Coronary artery (tissue), 2 donors: ENCODE data around the gene ADORA2A.
A peak's percentile ranks its signal among the peaks of the same experiment; 100 is the strongest.

Experiments
- DNase-seq: peaks from one replicate; pipeline ENCODE4 v3.0.0-alpha.2; 2017; ENCODE audit warnings: low spot score
- H3K27ac ChIP-seq, 2 donors: fragments of 200-600 bp; sonication (generic); one replicate each; pipeline ENCODE4 v1.5.1; 2016 to 2019
- H3K4me3 ChIP-seq: fragments of 200-600 bp; sonication (generic); 2 replicates; pipeline ENCODE4 v1.5.1; 2016; ENCODE audit warnings: mild to moderate bottlenecking, moderate library complexity
- TF ChIP-seq, protein P1 (sequence below): fragments of 200-600 bp; sonication (generic); IDR thresholded peaks from one replicate; pipeline ENCODE4 v1.5.1; 2019; ENCODE audit warnings: antibody characterized with exemption

The ADORA2A gene

DNA sequence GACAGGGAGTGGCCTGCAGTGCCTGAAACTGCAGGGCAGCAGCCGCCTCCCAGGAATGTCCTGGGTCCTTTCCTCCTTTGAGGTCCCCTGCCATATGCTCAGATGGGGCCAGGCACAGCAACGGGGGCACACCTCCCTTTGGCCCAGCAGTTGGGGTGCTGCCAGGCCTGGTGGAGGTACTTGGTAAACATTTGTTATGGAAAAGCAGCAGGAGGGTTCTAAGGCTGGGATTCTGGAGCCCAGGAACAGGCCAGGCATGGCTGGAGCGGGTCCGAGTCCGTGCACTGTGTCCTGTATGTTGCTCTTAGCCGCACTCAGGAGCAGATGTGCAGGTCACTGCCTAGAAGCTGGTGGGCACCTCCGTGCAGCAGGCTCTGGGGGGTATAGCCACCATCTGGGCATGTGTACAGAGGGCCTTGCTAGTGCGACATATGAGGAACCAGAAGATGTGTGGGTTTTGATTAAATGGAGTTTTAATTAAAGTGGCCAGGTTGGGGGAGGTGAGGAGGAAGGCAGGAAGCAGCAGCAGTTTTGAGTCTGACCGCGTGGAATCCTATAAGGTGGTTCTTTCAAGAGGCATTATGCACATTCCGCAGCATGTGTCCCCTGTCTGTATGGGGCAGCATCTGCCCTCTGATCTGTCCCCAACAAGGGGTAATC lies 1.5 kb downstream of the ADORA2A start:
- H3K27ac ChIP-seq: peak overlapping the region in 1 of 2 donors; percentile 1
- TF ChIP-seq, protein P1, sequence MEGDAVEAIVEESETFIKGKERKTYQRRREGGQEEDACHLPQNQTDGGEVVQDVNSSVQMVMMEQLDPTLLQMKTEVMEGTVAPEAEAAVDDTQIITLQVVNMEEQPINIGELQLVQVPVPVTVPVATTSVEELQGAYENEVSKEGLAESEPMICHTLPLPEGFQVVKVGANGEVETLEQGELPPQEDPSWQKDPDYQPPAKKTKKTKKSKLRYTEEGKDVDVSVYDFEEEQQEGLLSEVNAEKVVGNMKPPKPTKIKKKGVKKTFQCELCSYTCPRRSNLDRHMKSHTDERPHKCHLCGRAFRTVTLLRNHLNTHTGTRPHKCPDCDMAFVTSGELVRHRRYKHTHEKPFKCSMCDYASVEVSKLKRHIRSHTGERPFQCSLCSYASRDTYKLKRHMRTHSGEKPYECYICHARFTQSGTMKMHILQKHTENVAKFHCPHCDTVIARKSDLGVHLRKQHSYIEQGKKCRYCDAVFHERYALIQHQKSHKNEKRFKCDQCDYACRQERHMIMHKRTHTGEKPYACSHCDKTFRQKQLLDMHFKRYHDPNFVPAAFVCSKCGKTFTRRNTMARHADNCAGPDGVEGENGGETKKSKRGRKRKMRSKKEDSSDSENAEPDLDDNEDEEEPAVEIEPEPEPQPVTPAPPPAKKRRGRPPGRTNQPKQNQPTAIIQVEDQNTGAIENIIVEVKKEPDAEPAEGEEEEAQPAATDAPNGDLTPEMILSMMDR: no peak
- DNase-seq: no peak
- no peak overlapping the region for H3K4me3 ChIP-seq

DNA sequence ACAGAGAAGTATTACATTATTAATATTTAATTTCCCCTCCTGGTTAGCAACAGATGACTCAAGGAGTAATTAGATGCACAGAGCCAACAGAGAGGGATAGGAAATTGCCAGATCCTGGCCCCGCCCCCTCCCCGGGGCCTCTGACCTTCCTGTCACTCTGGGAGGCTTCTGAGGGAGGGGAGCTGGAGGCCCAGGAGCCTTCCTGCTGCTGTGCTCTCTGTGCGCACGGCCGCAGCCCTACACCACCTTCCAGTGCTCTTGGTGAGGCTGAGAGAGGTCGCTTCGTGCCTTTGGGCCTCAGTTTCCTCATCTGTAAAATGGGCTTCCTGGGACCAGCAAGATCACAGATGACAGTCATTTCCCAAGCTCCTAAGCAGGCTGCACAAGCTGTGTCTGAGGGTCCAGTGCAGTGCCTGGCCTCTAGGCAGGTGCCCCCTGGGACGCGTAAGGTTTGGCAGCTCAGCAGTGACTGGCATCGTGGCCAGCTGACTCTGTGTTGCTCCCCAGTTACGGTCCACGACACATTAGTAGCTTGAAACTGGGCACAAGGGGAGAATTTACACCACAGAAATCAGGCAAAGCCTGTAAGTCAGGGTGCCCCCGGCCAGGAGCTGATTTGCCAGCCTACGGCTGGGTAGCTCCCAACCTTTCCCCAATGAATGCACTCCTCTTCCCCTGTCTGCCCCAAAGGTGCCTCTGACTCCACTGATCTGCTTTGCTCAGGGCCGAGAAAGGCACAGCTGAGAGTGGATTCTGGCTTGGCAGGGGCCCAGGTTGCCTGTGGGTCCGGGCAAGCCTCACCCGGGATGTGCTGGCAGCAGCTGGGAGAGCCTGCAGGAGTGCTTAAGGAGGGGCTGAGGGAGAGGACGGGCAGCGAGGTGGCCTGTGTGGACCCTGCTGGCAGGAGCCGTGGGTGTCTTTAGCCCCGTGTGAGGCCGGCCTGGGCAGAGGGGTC lies 2.3 kb downstream of the ADORA2A start:
- DNase-seq: no peak

DNA sequence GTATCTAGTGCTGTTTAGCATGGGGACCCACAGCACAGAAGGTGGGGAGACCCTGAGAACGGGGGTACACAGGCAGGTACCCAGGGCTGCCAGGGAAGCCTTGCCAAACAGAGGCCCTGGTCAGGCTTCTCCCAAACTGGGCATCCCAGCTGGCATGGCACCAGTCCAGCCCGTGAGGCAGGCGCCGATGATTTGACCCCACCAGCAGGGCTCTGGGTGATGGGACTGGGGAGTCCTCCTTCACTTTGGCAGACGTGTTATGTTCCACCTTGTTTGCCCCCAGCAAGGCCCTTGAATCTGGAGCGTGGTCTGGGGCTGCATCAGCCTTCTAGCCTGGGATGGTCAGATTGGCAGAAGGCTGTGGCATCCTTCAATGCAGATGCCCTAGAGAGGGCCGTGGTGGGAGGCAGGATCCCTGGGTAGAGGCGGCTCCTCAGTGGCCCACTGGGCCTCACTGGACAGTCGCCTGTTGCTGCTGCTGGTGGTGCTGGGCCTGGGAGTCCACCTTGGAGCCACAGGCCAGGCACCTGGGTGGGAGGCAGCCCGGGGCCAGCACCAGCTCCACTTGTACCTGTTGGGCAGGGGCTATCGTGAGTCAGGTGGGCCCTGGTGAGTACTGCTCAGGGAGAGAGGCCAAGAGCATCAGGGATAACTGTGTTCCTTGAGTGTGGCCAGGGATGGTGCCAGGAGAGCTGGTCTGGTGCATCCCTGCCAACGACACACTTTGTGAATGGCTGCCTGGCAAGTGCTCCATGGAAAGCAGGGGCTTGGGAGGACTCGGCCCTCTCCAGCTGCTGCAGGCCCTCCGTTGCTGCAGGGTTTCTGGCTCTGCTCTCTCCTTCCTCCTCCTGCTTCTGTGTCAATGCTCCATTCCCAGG lies 3.3 kb downstream of the ADORA2A start:
- TF ChIP-seq, protein P1: no peak
- H3K27ac ChIP-seq: peak overlapping the region in 1 of 2 donors; percentile 75
- no peak for DNase-seq
- no peak overlapping the region for H3K4me3 ChIP-seq

More for the DNA sequence above, 2.3 kb downstream of the ADORA2A start:
- Histone ChIP-seq H3K27ac (peak overlapping the region in 1 of 2 donors; percentile 75), H3K4me3 (no peak overlapping the region)
- TF ChIP-seq, protein P1: no peak

DNA sequence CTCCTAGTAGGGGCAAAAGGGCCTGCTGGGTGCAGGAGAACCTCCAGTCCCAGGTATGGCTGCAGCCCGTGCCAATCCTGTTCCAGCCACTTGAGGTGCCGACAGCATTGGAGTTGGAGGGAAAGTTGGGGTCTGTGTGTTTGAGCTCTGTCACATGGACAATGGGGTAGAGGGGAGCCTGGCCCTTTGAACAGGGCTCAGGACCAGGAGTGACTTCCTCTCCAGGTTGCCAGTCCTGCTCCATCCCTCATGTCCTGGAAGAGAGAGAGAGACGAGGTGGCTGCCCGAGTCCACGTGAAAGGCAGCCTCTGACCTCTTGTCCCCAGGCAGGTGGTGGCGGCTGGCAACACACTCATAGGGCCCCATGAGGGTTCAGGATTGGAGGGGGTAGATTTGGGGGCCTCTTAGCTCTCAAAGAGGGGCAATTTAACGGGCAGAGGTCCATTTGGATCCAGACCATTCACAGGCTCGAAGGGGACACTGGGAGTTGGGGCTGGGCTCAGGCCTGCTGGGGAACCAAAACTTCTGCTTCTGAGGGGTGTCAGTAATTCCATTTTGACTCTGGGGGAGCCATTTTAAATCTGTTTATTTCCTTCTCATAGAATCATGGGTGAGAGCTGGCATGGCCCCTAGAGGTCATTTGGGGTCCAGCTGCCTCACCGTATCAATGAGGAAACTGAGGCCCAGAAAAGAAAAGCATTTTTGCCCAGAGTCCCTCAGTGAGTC lies 4.1 kb downstream of the ADORA2A start:
- TF ChIP-seq, protein P1: no peak
- no peak for DNase-seq
- H3K4me3 ChIP-seq: no peak overlapping the region
- H3K27ac ChIP-seq: peak overlapping the region in 1 of 2 donors; percentile 75

DNA sequence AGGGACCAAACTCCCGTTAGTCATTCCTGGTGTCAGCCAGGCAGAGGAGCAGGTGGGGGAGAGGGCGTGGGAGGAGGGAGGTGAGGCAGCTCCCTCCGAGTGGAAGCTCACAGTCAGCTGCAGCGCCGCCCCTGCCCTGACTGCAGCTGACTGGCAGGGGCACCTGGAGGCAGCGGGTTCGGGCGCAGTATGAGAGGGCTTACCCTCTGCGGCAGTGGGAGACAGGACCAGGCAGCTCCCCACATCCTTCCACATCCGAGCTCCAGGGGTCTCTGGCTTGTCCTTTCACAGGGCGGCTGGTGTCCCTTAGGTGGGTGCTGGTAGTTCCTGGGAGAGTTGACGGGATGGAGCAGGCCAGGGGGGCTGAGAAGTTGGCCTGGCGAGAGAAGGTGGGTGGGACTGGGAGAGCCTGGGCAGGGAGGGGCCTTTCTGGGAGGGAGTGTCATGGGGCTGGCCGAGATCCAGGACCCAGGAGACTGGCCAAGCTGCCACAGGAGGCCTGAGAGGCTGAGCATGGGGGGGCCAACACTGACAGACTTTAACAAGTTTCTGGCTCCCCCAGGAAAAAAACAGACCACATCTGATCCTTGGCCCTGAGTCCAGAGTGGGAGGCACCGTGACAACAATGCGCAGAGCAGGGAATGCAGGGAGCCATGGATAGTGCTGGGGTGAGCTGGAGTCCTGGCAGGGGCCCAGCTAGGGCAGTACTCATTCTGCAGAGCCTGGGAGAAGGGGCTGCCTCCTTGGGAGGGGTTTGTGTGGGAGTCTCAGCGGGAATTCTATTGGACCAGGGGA lies 4.9 kb downstream of the ADORA2A start:
- TF ChIP-seq, protein P1: no peak
- peak overlapping the region; percentile 25 to 75 for H3K27ac ChIP-seq
- DNase-seq: no peak
- no peak overlapping the region for H3K4me3 ChIP-seq
